Pancreas (tissue), 10 donors: ENCODE data around the gene AMMECR1L. TPM values are rescaled to one million over a fixed set of nuclear protein-coding genes. Genes with fewer than 3 reads are reported as not detected.
A peak's percentile ranks its signal among the peaks of the same experiment; 100 is the strongest.
"Not testable (repeated sequence)": the region's sequence is repeated elsewhere in the genome, so short reads cannot be mapped to it uniquely, and the experiment has no call there.

ENCODE experiments used
- ATAC-seq, 4 donors: fragments of 200-7000 bp; cut with Tn5 transposase; one replicate each; pipeline versions ENCODE4 v1.8.0 to v1.9.1; 2020; ENCODE audit warnings: mild to moderate bottlenecking in 4 of 4, moderate library complexity in 4 of 4
- DNase-seq, 6 donors: peaks; one replicate each; pipeline ENCODE4 v3.0.0-alpha.2; 2020
- FAIRE-seq: peaks from 2 replicates; lab custom pipeline; 2012; peaks lifted over from hg19 to GRCh38; lab: Jason Lieb, UNC
- H3K27ac ChIP-seq, 4 donors: fragments of 200-600 bp; sonication (generic); 1 replicate in 3 of 4; 2 replicates in 1 of 4; pipeline versions ENCODE4 v1.5.0 to v1.8.0; 2020
- H3K27me3 ChIP-seq, 4 donors: fragments of 200-600 bp; one replicate each; pipeline ENCODE4 v1.8.0; 2021
- H3K36me3 ChIP-seq, 3 donors: fragments of 200-600 bp; sonication (generic) in 1 of 3; one replicate each; pipeline versions ENCODE4 v1.5.0 to v1.8.0; 2020 to 2021
- H3K4me1 ChIP-seq, 3 donors: fragments of 200-600 bp; one replicate each; pipeline ENCODE4 v1.8.0; 2021
- H3K4me3 ChIP-seq, 4 donors: fragments of 200-600 bp; sonication (generic) in 2 of 4; one replicate each; pipeline versions ENCODE4 v1.5.0 to v1.8.0; 2020 to 2021
- H3K9me3 ChIP-seq, 4 donors: fragments of 200-600 bp; one replicate each; pipeline ENCODE4 v1.8.0; 2021
- CTCF ChIP-seq, 4 donors: fragments of 200-600 bp; sonication (generic) in 3 of 4; IDR thresholded peaks; one replicate each; pipeline versions ENCODE4 v1.5.0 to v1.8.0; 2021; ENCODE audit warnings: antibody characterized with exemption in 4 of 4
- WGBS, 2 donors: extraction: QIAGEN DNeasy Blood & Tissue Kit; methylation state at CpG; one replicate each; pipeline ENCODE4 v1.1.7; 2013; 5-methylcytosine and 5-hydroxymethylcytosine counted together
- intact Hi-C, 3 donors: fragments of 100-400 bp; cut with DNase I; formaldehyde crosslinking; loops; one replicate each; pipeline versions ENCODE4 v1.11.1 to v1.14.2; 2022
- polyA plus RNA-seq, 2 donors: library from polyadenylated mRNA; stranded (reverse); fragments of 200-250 nt; gene quantifications; one replicate each; pipeline ENCODE4 v1.2.3, GENCODE V29; 2013
- total RNA-seq, 6 donors: library from RNA; stranded (reverse); fragmentation: NEBNext Ultra II Directional in 4 of 6; extraction: Animal tissue kit (Norgen Biotek cat#: 25700) in 4 of 6; gene quantifications; one replicate each; pipeline versions ENCODE4 v1.2.1 to v1.2.4, GENCODE V29; 2021 to 2023
- donor health status: healthy with polysubstance abuse.
- donor health status: DM: no; HTN: no; CAD: no; lungs with moderate emphysema.
- donor health status: DM: no; HTN: no; CAD: no.
- donor health status: control.
- donor health status: control.
- donor health status: Bipolar disorder and iron deficiency.
- donor health status: DM: yes; HTN: yes; CAD: no.
- donor health status: DM: no; HTN: no; CAD: no.
- donor health status: DM: no; HTN: no; CAD: no.
- donor health status: DM: yes; HTN: yes; CAD: no.

Gene AMMECR1L
- total and polyA plus RNA-seq, 8 donors = 5.1 to 8.9 (median 6.0) TPM

GRCh38 chr2:127917916-127918315, 32.2 kb upstream of the AMMECR1L start:
- no peak overlapping the region for H3K4me3 ChIP-seq
- no peaks in the 10 kb centered on the region for H3K9me3 ChIP-seq
- no peak overlapping the region for H3K27ac ChIP-seq
- no peaks in the 10 kb centered on the region for H3K36me3 ChIP-seq
- FAIRE-seq (no peak), ATAC-seq (no peak), DNase-seq (no peak)
- H3K4me1 ChIP-seq = no peaks in the 10 kb centered on the region
- 94 to 97% methylated on average over 4 of the region's 4 CpGs for WGBS, 2 donors
- H3K27me3 ChIP-seq = no peaks in the 10 kb centered on the region
- no peak for TF ChIP-seq CTCF (IDR thresholded peaks at IDR 0.05)
- intact Hi-C loops = no loop called here

- Histone ChIP-seq H3K9me3 (no peaks in the 10 kb centered on the region), H3K27ac (no peak overlapping the region), H3K4me1 (no peaks in the 10 kb centered on the region), H3K4me3 (no peak overlapping the region), H3K27me3 (no peaks in the 10 kb centered on the region), H3K36me3 (no peaks in the 10 kb centered on the region)
- 83 to 87% methylated on average over 8 of the region's 8 CpGs for WGBS, 2 donors
- DNase-seq = no peak
- ATAC-seq = no peak
- FAIRE-seq = no peak
- intact Hi-C loops = no loop called here
- no peak for TF ChIP-seq CTCF (IDR thresholded peaks at IDR 0.05)
These were observed 28.2 kb upstream of the AMMECR1L start for GRCh38 chr2:127913808-127914457.

GRCh38 chr2:127911737-127912136, 26.0 kb upstream of the AMMECR1L start:
- Histone ChIP-seq H3K27me3 (no peaks in the 10 kb centered on the region), H3K9me3 (no peaks in the 10 kb centered on the region), H3K4me3 (no peak overlapping the region), H3K4me1 (no peaks in the 10 kb centered on the region), H3K27ac (no peak overlapping the region), H3K36me3 (no peaks in the 10 kb centered on the region)
- ATAC-seq (no peak), DNase-seq (no peak), FAIRE-seq (no peak)
- intact Hi-C loops = no loop called here
- WGBS, 2 donors = 55 to 67% methylated on average over 2 of the region's 2 CpGs
- no peak for TF ChIP-seq CTCF (IDR thresholded peaks at IDR 0.05)

- 94% methylated on average over 3 of the region's 3 CpGs for WGBS, 2 donors
- DNase-seq (no peak), FAIRE-seq (no peak), ATAC-seq (no peak)
- intact Hi-C loops = no loop called here
- H3K36me3 ChIP-seq = no peaks in the 10 kb centered on the region
- H3K9me3 ChIP-seq = no peaks in the 10 kb centered on the region
- no peak for TF ChIP-seq CTCF (IDR thresholded peaks at IDR 0.05)
- no peak overlapping the region for H3K4me3 ChIP-seq
- H3K27me3 ChIP-seq = no peaks in the 10 kb centered on the region
- H3K27ac ChIP-seq = no peak overlapping the region
- H3K4me1 ChIP-seq = no peaks in the 10 kb centered on the region
These were observed 24.7 kb upstream of the AMMECR1L start for GRCh38 chr2:127910415-127910814.

- Histone ChIP-seq H3K27ac (no peak overlapping the region), H3K9me3 (no peaks in the 10 kb centered on the region), H3K4me3 (no peak overlapping the region), H3K4me1 (no peaks in the 10 kb centered on the region), H3K27me3 (no peaks in the 10 kb centered on the region), H3K36me3 (no peaks in the 10 kb centered on the region)
- DNase-seq (peak in 1 of 6 donors; percentile 14), FAIRE-seq (no peak), ATAC-seq (peak; percentile 64 to 77 (median 69))
- WGBS, 2 donors = 40 to 50% methylated on average over 6 of the region's 6 CpGs
- TF ChIP-seq CTCF (IDR thresholded peaks at IDR 0.05) = no peak
- intact Hi-C loops = no loop called here
These were observed 23.3 kb upstream of the AMMECR1L start for GRCh38 chr2:127909019-127909418.

- DNase-seq, intact Hi-C loops, H3K4me3 ChIP-seq, ATAC-seq, H3K4me1 ChIP-seq, FAIRE-seq, H3K9me3 ChIP-seq, H3K27ac ChIP-seq, H3K36me3 ChIP-seq, H3K27me3 ChIP-seq: not testable (repeated sequence)
- WGBS, 2 donors = 90 to 92% methylated on average over 12 of the region's 12 CpGs
These were observed 22.1 kb upstream of the AMMECR1L start for GRCh38 chr2:127907733-127908400.
